H1 (cell line): ENCODE data around the gene PLD5.

Source experiments
- ATF3 ChIP-seq: IDR thresholded peaks from 2 replicates; pipeline ENCODE4 v1.6.1; 2011; ENCODE audit warnings: low read depth, mild to moderate bottlenecking, low read length; ENCODE audit not compliant: insufficient read depth
- CEBPB ChIP-seq: IDR thresholded peaks from 2 replicates; pipeline ENCODE4 v1.6.1; 2012; ENCODE audit warnings: low read depth, low read length
- EZH2 ChIP-seq: fragments of 200-600 bp; sonication (generic); IDR thresholded peaks from 2 replicates; pipeline ENCODE4 v1.7.1; 2012; ENCODE audit warnings: low read depth, mild to moderate bottlenecking, moderate library complexity, low read length, inconsistent platforms; ENCODE audit not compliant: severe bottlenecking
- SIX5 ChIP-seq: IDR thresholded peaks from 2 replicates; pipeline ENCODE4 v1.6.1; 2011; ENCODE audit warnings: mild to moderate bottlenecking, low read depth, low read length
- ZNF274 ChIP-seq: IDR thresholded peaks from 2 replicates; pipeline ENCODE4 v1.7.0; 2012; ENCODE audit warnings: low read length, borderline replicate concordance; ENCODE audit errors: extremely low read depth

DNA sequence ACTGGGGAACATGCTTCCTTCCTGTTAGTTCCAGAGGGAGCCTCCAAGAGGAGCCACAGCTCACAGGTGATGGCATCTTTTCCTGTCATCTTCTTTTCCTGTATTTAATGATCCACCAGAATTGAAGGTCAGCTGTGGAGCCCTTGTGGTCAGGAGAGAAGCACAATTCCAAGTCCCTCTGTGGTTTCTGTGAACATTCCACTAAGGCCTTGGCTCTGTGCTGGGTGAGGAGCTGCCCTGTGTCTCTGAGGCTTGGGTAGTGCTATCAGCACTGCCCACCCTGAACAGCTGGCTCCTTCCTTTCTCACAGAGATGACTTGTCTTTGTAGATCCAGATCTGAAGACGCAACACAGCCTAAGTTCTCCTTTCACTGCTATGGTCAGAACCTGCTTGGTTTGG lies 383.7 kb downstream of the PLD5 start:
- TF ChIP-seq SIX5 (no peak), CEBPB (no peak), EZH2 (no peak), ATF3 (no peak), ZNF274 (no peak)
